Sigmoid colon (tissue), 4 donors: Measurements from ENCODE around the gene GPR87.

ENCODE experiments used
- CTCF ChIP-seq, 4 experiments: fragments of 450-650 bp in 3 of 4; fragments of 200-600 bp in 1 of 4; IDR thresholded peaks; one replicate each; pipeline ENCODE4 v1.5.1; 2016 to 2019; ENCODE audit warnings: antibody characterized with exemption in 4 of 4, mild to moderate bottlenecking in 3 of 4, moderate library complexity in 2 of 4
- EP300 ChIP-seq, 4 donors: sonication (generic); formaldehyde crosslinking; IDR thresholded peaks; one replicate each; pipeline ENCODE4 v1.6.1; 2017; ENCODE audit warnings: antibody characterized with exemption in 4 of 4
- POLR2A ChIP-seq, 2 donors: fragments of 450-650 bp; IDR thresholded peaks; one replicate each; pipeline ENCODE4 v1.6.1; 2016; ENCODE audit warnings: antibody characterized with exemption in 2 of 2, mild to moderate bottlenecking in 2 of 2, moderate library complexity in 2 of 2
- POLR2AphosphoS5 ChIP-seq, 4 donors: sonication (generic); formaldehyde crosslinking; IDR thresholded peaks; one replicate each; pipeline ENCODE4 v1.6.1; 2017; ENCODE audit warnings: antibody characterized with exemption in 4 of 4

GRCh38 chr3:151262871-151263525, 53.6 kb downstream of the GPR87 start:
- TF ChIP-seq CTCF (IDR thresholded peaks at IDR 0.05) (no peak), POLR2A (IDR thresholded peaks at IDR 0.05) (no peak), EP300 (IDR thresholded peaks at IDR 0.05) (no peak), POLR2AphosphoS5 (IDR thresholded peaks at IDR 0.05) (no peak)
